H1 (cell line): ENCODE results near the gene CCR8. TPM values are rescaled to one million over a fixed set of nuclear protein-coding genes. Genes with fewer than 3 reads are reported as not detected.

Experiments used
- CTCF ChIA-PET: fragments of 300-600 bp; sonication (Branson Sonifier 250); formaldehyde crosslinking; loops from one replicate; lab custom pipeline; 2021; ENCODE audit not compliant: partially characterized antibody; lab: Charles Lee
- POLR2A ChIA-PET: fragments of 300-600 bp; sonication (Branson Sonifier 250); formaldehyde crosslinking; loops from one replicate; lab custom pipeline; 2021; ENCODE audit warnings: inconsistent platforms; ENCODE audit not compliant: partially characterized antibody; lab: Charles Lee
- DNase-seq, 2 experiments: peaks; one replicate each; pipeline versions ENCODE4 v3.0.0 to v3.0.0-alpha.2; 2010 to 2022; ENCODE audit warnings: low spot score in 2 of 2, low read depth in 1 of 2, mixed read lengths in 1 of 2
- FAIRE-seq: peaks from 2 replicates; lab custom pipeline; 2011; peaks lifted over from hg19 to GRCh38; lab: Jason Lieb, UNC
- H2AFZ ChIP-seq: 2 replicates; pipeline ENCODE4 v1.8.1; 2012; ENCODE audit warnings: low read length, inconsistent platforms
- H2AK5ac ChIP-seq: 2 replicates; pipeline ENCODE4 v1.6.1; 2013; ENCODE audit warnings: low read depth, low read length
- H2BK120ac ChIP-seq: replicated peaks from 2 replicates; pipeline ENCODE3; 2013; ENCODE audit warnings: low read depth, low read length, inconsistent platforms
- H2BK12ac ChIP-seq: 2 replicates; pipeline ENCODE4 v1.6.1; 2013; ENCODE audit warnings: low read depth, low read length
- H2BK15ac ChIP-seq: 2 replicates; pipeline ENCODE4 v1.6.1; 2013; ENCODE audit warnings: low read length
- H2BK20ac ChIP-seq: 2 replicates; pipeline ENCODE4 v1.6.1; 2013; ENCODE audit warnings: low read length
- H2BK5ac ChIP-seq: 2 replicates; pipeline ENCODE4 v1.6.1; 2013; ENCODE audit warnings: low read depth, low read length
- H3K14ac ChIP-seq: 2 replicates; pipeline ENCODE4 v1.6.1; 2013; ENCODE audit warnings: inconsistent platforms; ENCODE audit not compliant: insufficient read length
- H3K18ac ChIP-seq: 2 replicates; pipeline ENCODE4 v1.6.1; 2013; ENCODE audit warnings: low read length; ENCODE audit errors: extremely low read depth
- H3K23ac ChIP-seq: 2 replicates; pipeline ENCODE4 v1.6.1; 2013; ENCODE audit warnings: inconsistent platforms; ENCODE audit not compliant: insufficient read length
- H3K23me2 ChIP-seq: 2 replicates; pipeline ENCODE4 v1.6.1; 2013; ENCODE audit warnings: low read depth, low read length
- H3K27ac ChIP-seq: 2 replicates; pipeline ENCODE4 v1.6.1; 2011; ENCODE audit warnings: low read depth, low read length, inconsistent platforms
- H3K27me3 ChIP-seq, 4 experiments: replicated peaks in 1 of 4; 1 replicate in 1 of 4; 2 replicates in 3 of 4; pipeline versions ENCODE4 v1.6.1 to v1.8.1; 2011 to 2013; ENCODE audit warnings: low read length in 3 of 4, mild to moderate bottlenecking in 3 of 4, inconsistent platforms in 2 of 4, mixed read lengths in 2 of 4, moderate library complexity in 1 of 4; ENCODE audit not compliant: control insufficient read depth in 3 of 4, insufficient read depth in 3 of 4; ENCODE audit errors: extremely low read depth in 1 of 4
- H3K36me3 ChIP-seq, 4 experiments: 2 replicates each; pipeline versions ENCODE4 v1.6.1 to v1.8.1; 2011 to 2013; ENCODE audit warnings: mild to moderate bottlenecking in 4 of 4, low read length in 3 of 4, moderate library complexity in 2 of 4, control low read depth in 1 of 4, inconsistent platforms in 1 of 4; ENCODE audit not compliant: insufficient read depth in 4 of 4, control insufficient read depth in 2 of 4
- H3K4ac ChIP-seq: replicated peaks from 2 replicates; pipeline ENCODE3; 2013; ENCODE audit warnings: low read length, low read depth, mixed read lengths, inconsistent platforms; ENCODE audit not compliant: insufficient read length
- H3K4me1 ChIP-seq, 4 experiments: replicated peaks in 1 of 4; 1 replicate in 1 of 4; 2 replicates in 3 of 4; pipeline versions ENCODE4 v1.6.1 to v1.8.1; 2011 to 2013; ENCODE audit warnings: low read length in 3 of 4, inconsistent platforms in 2 of 4, mixed read lengths in 1 of 4; ENCODE audit not compliant: insufficient read depth in 4 of 4, control insufficient read depth in 3 of 4
- H3K4me2 ChIP-seq, 2 experiments: 2 replicates each; pipeline versions ENCODE4 v1.6.1 to v1.8.1; 2011 to 2013; ENCODE audit warnings: low read depth in 2 of 2, low read length in 2 of 2, control low read depth in 1 of 2, inconsistent platforms in 1 of 2, mild to moderate bottlenecking in 1 of 2; ENCODE audit not compliant: insufficient read depth in 1 of 2
- H3K4me3 ChIP-seq, 4 experiments: fragments of 200-600, 300-600 bp in 1 of 4; sonication (generic), shearing (Covaris generic), sonication (Bioruptor Twin) in 1 of 4; 2 replicates each; pipeline versions ENCODE4 v1.5.1 to v1.8.1; 2011 to 2016; ENCODE audit warnings: low read length in 4 of 4, low read depth in 3 of 4, control low read depth in 2 of 4, inconsistent platforms in 2 of 4, mild to moderate bottlenecking in 2 of 4, mixed read lengths in 1 of 4, moderate library complexity in 1 of 4; ENCODE audit not compliant: insufficient read depth in 2 of 4; ENCODE audit errors: extremely low read depth in 1 of 4
- H3K56ac ChIP-seq: replicated peaks from 2 replicates; pipeline ENCODE3; 2013; ENCODE audit warnings: low read depth, mild to moderate bottlenecking, mixed read lengths, low read length, inconsistent platforms; ENCODE audit not compliant: insufficient read length
- H3K79me1 ChIP-seq: 2 replicates; pipeline ENCODE4 v1.6.1; 2013; ENCODE audit warnings: low read depth, low read length, control low read depth
- H3K79me2 ChIP-seq, 2 experiments: 2 replicates each; pipeline versions ENCODE4 v1.6.1 to v1.8.1; 2012 to 2013; ENCODE audit warnings: low read length in 2 of 2, mild to moderate bottlenecking in 2 of 2, inconsistent platforms in 1 of 2; ENCODE audit not compliant: insufficient read depth in 2 of 2, control insufficient read depth in 1 of 2
- H3K9ac ChIP-seq, 4 experiments: replicated peaks in 1 of 4; 1 replicate in 1 of 4; 2 replicates in 3 of 4; pipeline versions ENCODE4 v1.6.1 to v1.8.1; 2011 to 2013; ENCODE audit warnings: low read depth in 3 of 4, low read length in 3 of 4, control low read depth in 2 of 4, mild to moderate bottlenecking in 2 of 4, moderate library complexity in 2 of 4, inconsistent platforms in 1 of 4; ENCODE audit errors: extremely low read depth in 1 of 4
- H3K9me3 ChIP-seq, 2 experiments: 2 replicates each; pipeline versions ENCODE4 v1.6.1 to v1.8.1; 2012 to 2013; ENCODE audit warnings: mild to moderate bottlenecking in 2 of 2, moderate library complexity in 2 of 2, control low read depth in 1 of 2, inconsistent platforms in 1 of 2, low read depth in 1 of 2, low read length in 1 of 2, mixed read lengths in 1 of 2; ENCODE audit not compliant: insufficient read depth in 2 of 2
- H4K20me1 ChIP-seq, 2 experiments: replicated peaks in 1 of 2; 2 replicates each; pipeline versions ENCODE3 to v1.8.1; 2011 to 2013; ENCODE audit warnings: inconsistent platforms in 2 of 2, low read length in 2 of 2, mild to moderate bottlenecking in 1 of 2; ENCODE audit not compliant: insufficient read depth in 2 of 2, control insufficient read depth in 1 of 2
- H4K5ac ChIP-seq: 2 replicates; pipeline ENCODE4 v1.6.1; 2013; ENCODE audit warnings: low read length, low read depth, mixed read lengths, inconsistent platforms; ENCODE audit not compliant: insufficient read length
- H4K8ac ChIP-seq: 2 replicates; pipeline ENCODE4 v1.8.0; 2013; ENCODE audit warnings: mild to moderate bottlenecking, moderate library complexity, low read length, inconsistent platforms; ENCODE audit not compliant: insufficient read depth; ENCODE audit errors: extremely low read depth
- H4K91ac ChIP-seq: replicated peaks from 2 replicates; pipeline ENCODE3; 2013; ENCODE audit warnings: low read length, mixed read lengths, inconsistent platforms; ENCODE audit not compliant: insufficient read length
- CHD1 ChIP-seq: IDR thresholded peaks from 2 replicates; pipeline ENCODE4 v1.6.1; 2012; ENCODE audit warnings: low read depth, low read length, improper control_type of control experiment
- WGBS, 2 experiments: shearing (Covaris generic) in 1 of 2; methylation state at CpG; one replicate each; pipeline versions ENCODE4 v1.1.6 to v1.1.7; 2013 to 2015; ENCODE audit warnings: low lambda C conversion rate in 2 of 2, mixed read lengths in 2 of 2, inconsistent platforms in 1 of 2, low coverage in 1 of 2, missing lambda C conversion rate in 1 of 2; ENCODE audit not compliant: insufficient replicate concordance in 2 of 2, insufficient coverage in 1 of 2, insufficient read length in 1 of 2; ENCODE audit errors: extremely low coverage in 1 of 2, missing lambda C conversion rate in 1 of 2; 5-methylcytosine and 5-hydroxymethylcytosine counted together
- polyA plus RNA-seq, 7 experiments: library from polyadenylated mRNA; depleted of rRNA in 3 of 7; stranded (reverse) in 5 of 7; unstranded in 2 of 7; fragments of >200 nt in 5 of 7; fragments of 200-250 nt in 2 of 7; gene quantifications; 1 replicate in 5 of 7; 2 replicates in 1 of 7; 4 replicates in 1 of 7; pipeline versions ENCODE4 v1.2.1 to v1.2.3, GENCODE V29; 2011 to 2013; ENCODE audit warnings: missing spikeins in 2 of 7, mixed read lengths in 2 of 7
- total RNA-seq: library from RNA; stranded (reverse); fragmentation: NEBNext Ultra II Directional; extraction: Animal tissue kit (Norgen Biotek cat#: 25700); gene quantifications from 2 replicates; pipeline ENCODE4 v1.2.1, GENCODE V29; 2021

The CCR8 gene
- total and polyA plus RNA-seq, 2 of the 8 experiments (the other 6 are each of a cell fraction or from before 2014, with no cell fraction given): 0.35 TPM; not detected in 1

- no peaks in the 10 kb centered on the region for H3K23me2 ChIP-seq
- H2BK120ac ChIP-seq: no peak overlapping the region
- no peak overlapping the region for H3K27ac ChIP-seq
- no peak for TF ChIP-seq CHD1
Observed at GRCh38 chr3:39286771-39287170, 42.7 kb upstream of the CCR8 start.

More at GRCh38 chr3:39286771-39287170, 42.7 kb upstream of the CCR8 start:
- CTCF ChIA-PET: interaction anchor here (0.6 to 30.1 kb wide), 16 partner anchors 16 to 184 kb away, joined by 3 to 767 read pairs (median 20); partner anchors contain the start of gene XIRP1
- Histone ChIP-seq H3K9me3 (no peaks in the 10 kb centered on the region), H4K91ac (no peak overlapping the region), H3K4me3 (no peak overlapping the region), H2BK20ac (no peak overlapping the region), H3K27me3 (no peaks in the 10 kb centered on the region), H3K18ac (no peak overlapping the region), H3K79me2 (no peaks in the 10 kb centered on the region), H4K5ac (no peak overlapping the region), H3K4ac (no peak overlapping the region), H3K9ac (no peak overlapping the region), H3K79me1 (no peaks in the 10 kb centered on the region), H3K14ac (no peak overlapping the region), H3K56ac (no peak overlapping the region), H3K23ac (no peak overlapping the region), H2BK15ac (no peak overlapping the region), H2BK12ac (no peak overlapping the region), H2BK5ac (no peak overlapping the region), H3K4me2 (no peak overlapping the region), H4K8ac (no peak overlapping the region), H3K36me3 (no peaks in the 10 kb centered on the region), H4K20me1 (no peaks in the 10 kb centered on the region), H2AK5ac (no peak overlapping the region), H2AFZ (no peak overlapping the region), H3K4me1 (no peaks in the 10 kb centered on the region)
- POLR2A ChIA-PET: interaction anchor here (1.0 to 2.5 kb wide), 2 partner anchors 79 to 161 kb away, joined by 4 to 9 read pairs; no protein-coding TSS in a partner anchor
- no peak for FAIRE-seq
- no peak for DNase-seq
- 93% methylated on average over 3 of the region's 3 CpGs; no CpG with 5 or more reads in 1 of the 2 experiments for WGBS, 2 experiments
